WTC11 (cell line): ENCODE measurements around the gene EYA2.

ENCODE experiments used
- CBFB ChIP-seq: sonication (generic); formaldehyde crosslinking; IDR thresholded peaks from 2 replicates; pipeline ENCODE4 v1.8.1; 2022; ENCODE audit warnings: mild to moderate bottlenecking, low read depth, missing genetic modification reagents
- ETV6 ChIP-seq: sonication (generic); formaldehyde crosslinking; IDR thresholded peaks from 2 replicates; pipeline ENCODE4 v1.8.1; 2022; ENCODE audit warnings: mild to moderate bottlenecking, missing genetic modification reagents
- MYBL2 ChIP-seq: sonication (generic); formaldehyde crosslinking; IDR thresholded peaks from 2 replicates; pipeline ENCODE4 v1.8.1; 2023; ENCODE audit warnings: mild to moderate bottlenecking, moderate library complexity, missing genetic modification reagents
- NR2C2 ChIP-seq: sonication (generic); formaldehyde crosslinking; IDR thresholded peaks from 2 replicates; pipeline ENCODE4 v1.8.0; 2022; ENCODE audit warnings: mild to moderate bottlenecking, missing genetic modification reagents
- TEAD1 ChIP-seq: sonication (generic); formaldehyde crosslinking; IDR thresholded peaks from 2 replicates; pipeline ENCODE4 v1.8.0; 2022; ENCODE audit warnings: mild to moderate bottlenecking, missing genetic modification reagents
- TF ChIP-seq, protein P1 (sequence below): fragments of 200-600 bp; IDR thresholded peaks from 2 replicates; pipeline ENCODE4 v1.8.0; 2022; ENCODE audit warnings: antibody characterized with exemption
- TF ChIP-seq, protein P2 (sequence below): sonication (generic); formaldehyde crosslinking; IDR thresholded peaks from 2 replicates; pipeline ENCODE4 v1.8.1; 2023; ENCODE audit warnings: mild to moderate bottlenecking, missing genetic modification reagents, borderline replicate concordance

DNA sequence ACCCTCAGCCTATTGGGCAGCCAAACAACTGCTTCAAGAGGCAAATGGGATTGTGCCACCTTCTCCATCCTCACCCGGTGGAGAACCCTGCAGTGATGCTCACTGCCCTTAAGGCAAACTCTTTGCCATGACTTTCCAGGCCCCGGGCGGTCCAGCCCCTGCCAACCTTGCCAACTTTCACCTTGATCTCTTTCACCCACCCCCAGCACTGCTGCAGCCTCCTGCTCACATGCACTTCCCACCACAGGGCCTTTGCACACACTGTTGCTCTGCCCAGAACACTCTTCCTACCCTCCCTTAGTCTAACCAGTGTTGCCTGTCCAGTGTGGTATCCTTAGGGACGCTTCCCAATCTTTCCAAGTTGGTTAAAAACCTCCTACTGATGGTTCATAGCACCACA, 221.1 kb downstream of the EYA2 start:
- TF ChIP-seq, protein P1, sequence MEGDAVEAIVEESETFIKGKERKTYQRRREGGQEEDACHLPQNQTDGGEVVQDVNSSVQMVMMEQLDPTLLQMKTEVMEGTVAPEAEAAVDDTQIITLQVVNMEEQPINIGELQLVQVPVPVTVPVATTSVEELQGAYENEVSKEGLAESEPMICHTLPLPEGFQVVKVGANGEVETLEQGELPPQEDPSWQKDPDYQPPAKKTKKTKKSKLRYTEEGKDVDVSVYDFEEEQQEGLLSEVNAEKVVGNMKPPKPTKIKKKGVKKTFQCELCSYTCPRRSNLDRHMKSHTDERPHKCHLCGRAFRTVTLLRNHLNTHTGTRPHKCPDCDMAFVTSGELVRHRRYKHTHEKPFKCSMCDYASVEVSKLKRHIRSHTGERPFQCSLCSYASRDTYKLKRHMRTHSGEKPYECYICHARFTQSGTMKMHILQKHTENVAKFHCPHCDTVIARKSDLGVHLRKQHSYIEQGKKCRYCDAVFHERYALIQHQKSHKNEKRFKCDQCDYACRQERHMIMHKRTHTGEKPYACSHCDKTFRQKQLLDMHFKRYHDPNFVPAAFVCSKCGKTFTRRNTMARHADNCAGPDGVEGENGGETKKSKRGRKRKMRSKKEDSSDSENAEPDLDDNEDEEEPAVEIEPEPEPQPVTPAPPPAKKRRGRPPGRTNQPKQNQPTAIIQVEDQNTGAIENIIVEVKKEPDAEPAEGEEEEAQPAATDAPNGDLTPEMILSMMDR: no peak
- TF ChIP-seq, protein P2, sequence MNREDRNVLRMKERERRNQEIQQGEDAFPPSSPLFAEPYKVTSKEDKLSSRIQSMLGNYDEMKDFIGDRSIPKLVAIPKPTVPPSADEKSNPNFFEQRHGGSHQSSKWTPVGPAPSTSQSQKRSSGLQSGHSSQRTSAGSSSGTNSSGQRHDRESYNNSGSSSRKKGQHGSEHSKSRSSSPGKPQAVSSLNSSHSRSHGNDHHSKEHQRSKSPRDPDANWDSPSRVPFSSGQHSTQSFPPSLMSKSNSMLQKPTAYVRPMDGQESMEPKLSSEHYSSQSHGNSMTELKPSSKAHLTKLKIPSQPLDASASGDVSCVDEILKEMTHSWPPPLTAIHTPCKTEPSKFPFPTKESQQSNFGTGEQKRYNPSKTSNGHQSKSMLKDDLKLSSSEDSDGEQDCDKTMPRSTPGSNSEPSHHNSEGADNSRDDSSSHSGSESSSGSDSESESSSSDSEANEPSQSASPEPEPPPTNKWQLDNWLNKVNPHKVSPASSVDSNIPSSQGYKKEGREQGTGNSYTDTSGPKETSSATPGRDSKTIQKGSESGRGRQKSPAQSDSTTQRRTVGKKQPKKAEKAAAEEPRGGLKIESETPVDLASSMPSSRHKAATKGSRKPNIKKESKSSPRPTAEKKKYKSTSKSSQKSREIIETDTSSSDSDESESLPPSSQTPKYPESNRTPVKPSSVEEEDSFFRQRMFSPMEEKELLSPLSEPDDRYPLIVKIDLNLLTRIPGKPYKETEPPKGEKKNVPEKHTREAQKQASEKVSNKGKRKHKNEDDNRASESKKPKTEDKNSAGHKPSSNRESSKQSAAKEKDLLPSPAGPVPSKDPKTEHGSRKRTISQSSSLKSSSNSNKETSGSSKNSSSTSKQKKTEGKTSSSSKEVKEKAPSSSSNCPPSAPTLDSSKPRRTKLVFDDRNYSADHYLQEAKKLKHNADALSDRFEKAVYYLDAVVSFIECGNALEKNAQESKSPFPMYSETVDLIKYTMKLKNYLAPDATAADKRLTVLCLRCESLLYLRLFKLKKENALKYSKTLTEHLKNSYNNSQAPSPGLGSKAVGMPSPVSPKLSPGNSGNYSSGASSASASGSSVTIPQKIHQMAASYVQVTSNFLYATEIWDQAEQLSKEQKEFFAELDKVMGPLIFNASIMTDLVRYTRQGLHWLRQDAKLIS (CRISPR knock-in tag): no peak
- TF ChIP-seq CBFB (CRISPR knock-in tag) (no peak), TEAD1 (no peak), NR2C2 (CRISPR knock-in tag) (no peak), MYBL2 (CRISPR knock-in tag) (no peak), ETV6 (no peak)
